GM15510 (cell line): Measurements from ENCODE around the gene FTH1.

Experiments
- POLR2A ChIP-seq: IDR thresholded peaks from 3 replicates; pipeline ENCODE4 v1.6.1; 2011; ENCODE audit warnings: borderline replicate concordance; ENCODE audit not compliant: insufficient read length; ENCODE audit errors: extremely low read depth

Gene FTH1

DNA sequence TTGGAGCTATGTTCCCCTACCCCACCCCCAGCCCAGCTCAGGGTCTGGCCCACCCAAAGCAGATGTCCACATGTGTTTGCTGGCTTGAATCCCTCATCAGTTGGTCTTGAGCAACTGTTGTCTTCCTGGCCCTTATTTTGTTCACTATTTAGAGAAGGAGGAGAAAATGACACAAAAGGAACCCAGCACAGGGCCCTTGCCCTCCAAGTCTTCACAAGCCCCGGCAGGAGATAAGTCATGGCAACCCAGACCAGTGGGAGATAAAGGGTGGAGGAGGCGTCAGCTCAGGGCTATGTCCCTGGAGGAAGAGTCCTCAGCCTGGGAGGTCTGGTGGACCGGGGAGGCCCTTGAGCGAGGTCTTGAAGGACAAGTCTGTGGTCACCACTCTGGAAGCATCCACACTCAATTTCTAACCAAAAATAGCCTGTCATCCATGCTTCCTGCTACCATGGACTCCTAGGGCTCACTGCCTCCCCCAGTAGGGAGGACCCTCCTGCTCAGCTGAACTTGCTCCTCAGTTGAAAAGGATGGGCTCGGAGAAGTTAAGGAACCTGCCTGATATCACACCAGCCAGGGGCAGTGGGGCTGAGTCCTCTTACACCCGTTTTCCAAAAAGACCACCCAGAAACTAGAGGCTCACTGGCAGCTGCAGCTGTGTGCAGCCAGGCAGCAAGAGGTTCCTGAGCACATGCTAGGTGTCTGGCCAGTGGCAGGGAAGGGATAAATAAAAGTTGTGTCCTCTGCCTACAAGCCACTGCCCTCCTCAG lies 48.3 kb downstream of the FTH1 start:
- TF ChIP-seq POLR2A: no peak

DNA sequence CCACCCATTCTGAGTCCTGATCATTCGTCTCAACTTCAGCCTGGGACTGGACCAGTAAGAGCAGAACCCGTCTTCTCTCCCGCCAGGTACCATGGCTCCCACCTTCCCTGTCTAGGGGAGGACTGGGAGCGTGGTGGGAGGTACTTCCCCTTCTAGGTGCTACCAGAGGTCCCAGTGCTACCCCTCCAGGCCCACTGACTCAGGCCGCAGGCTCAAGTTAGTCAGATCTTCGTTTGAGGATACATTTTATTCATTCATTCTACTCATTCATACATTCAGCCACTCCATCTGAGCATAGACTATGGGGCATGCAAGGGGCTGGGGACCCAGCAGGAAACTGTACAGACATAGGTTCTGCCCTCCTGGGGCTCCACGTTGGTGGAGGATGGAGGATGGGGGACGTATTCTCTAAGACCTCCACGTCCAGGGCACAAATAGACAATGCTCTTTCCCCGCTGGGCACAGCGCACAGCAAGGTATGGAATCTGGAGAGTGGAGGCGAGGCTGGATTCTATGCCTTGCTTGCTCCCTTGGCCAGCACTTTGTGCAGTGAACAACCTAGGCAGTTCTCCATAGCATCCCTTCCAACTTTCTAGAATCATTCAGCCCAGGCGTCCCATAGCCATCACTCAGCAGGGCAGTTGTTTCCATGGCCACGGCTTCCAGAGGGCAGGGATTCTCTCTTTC lies 49.0 kb downstream of the FTH1 start:
- TF ChIP-seq POLR2A: no peak

DNA sequence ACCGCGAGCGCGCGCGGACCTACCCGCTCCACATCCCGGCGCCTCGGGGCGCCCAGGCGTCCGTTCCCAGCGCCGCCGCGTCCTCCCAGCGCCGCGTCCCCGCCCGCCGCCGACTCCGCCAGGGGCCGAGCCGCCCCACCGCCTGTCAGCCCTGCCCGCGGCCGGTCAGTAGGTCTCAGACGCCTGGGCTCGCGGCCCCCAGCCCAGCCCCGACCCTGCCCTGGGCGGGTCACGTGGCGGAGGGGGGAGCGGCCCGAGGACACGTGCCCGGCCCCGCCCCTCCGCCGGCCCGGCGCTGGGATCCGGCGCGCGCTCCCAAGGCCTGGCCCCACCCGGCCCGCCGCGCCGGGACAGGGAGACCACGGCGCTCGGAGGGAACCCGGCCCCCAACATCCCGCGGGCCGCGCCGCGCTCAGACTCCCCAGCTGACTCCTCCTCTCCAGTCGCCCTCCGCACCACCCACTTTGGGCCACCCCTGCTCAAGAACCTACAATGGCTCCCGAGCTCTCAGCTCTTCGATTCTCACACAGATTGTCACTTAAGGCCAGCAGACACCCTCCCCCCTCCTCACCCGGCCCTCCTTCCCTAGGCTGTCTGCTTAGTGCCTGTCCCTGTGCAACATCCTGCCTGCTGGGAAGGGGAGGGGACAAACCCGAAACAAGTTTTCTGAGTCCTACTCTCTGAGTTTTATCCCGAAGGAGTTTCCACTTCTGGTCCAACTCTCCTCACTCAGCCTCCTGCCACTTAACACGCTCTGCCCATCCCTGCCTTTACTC lies 49.9 kb downstream of the FTH1 start, which contains the start of gene RAB3IL1:
TSS of gene RAB3IL1 (minus strand) at position 233 of the 776 bp plus-strand sequence. CDS start at position 34, 199 bp downstream.
- TF ChIP-seq POLR2A: no peak

DNA sequence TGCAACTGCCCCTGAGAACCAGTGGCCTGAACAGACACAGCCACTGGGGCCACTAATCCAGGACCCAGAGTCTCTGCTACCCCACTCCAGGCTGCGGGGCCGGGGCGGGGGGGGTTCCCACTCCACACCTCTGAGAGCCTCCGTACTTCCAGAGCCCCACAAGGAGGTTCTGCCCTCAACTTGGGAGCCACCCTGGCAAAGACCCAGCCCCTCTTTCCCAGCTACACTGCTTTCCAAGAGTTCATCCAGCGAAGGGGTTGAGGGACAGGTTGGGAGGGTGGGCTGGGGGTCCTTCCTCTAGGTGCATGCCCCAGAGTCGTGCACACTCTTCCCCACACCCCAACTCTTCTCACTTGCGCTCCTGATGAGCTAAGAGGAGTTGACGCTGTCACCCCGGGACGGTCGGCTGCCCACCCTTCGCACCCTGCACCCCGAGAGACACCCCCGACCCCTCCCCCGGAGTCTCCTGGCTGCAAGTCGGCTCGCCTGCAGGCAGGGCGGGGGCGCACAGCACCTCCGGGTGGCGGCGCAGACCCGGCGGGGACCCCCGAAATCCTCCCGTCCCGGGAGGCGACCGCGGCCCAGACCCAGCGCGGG lies 50.6 kb downstream of the FTH1 start:
- no peak for TF ChIP-seq POLR2A

DNA sequence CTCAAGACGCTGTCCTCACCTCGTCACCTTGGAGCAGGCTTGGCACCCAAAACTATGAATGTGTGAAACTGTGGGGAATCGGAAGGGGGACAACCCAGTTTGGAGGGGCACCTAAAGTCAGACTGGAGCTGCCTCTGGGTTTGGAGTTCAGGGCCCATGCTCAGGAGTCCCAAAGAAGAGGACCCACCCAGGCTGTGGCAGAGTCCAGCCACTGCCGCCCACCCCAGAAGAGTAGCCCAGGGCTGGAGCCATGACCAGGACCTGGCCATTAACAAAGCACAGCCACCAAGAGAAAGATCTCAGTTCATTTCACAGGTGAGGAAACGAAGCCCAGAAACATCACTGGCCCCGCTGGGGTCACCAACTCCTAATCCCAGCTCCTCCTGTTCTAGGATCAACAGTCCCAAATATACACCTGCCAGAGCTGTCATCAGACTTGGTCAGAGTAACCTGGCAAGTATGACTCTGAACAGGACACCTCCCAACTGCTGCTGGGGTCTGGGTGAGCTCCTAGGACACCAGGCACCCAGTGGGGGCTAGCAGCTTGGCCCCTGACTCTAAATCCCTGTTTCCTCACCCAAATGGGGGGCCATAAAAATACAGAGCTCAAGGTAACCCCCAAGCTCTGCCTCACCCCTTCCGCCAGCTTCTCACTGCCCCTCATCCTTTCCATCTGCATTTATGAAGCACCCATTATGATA lies 52.8 kb downstream of the FTH1 start:
- no peak for TF ChIP-seq POLR2A
